ENCODE results near the gene TMEM200B.

Gene TMEM200B

GRCh38 chr1:29166291-29166878 lies 42.7 kb upstream of the TMEM200B start:
- TF ChIP-seq REST (IDR thresholded peaks at IDR 0.05; ENCODE audit: insufficient replicate concordance, low read depth) (no peak), POLR2AphosphoS5 (IDR thresholded peaks at IDR 0.05; ENCODE audit: low read depth) (no peak), SPI1 (IDR thresholded peaks at IDR 0.05; ENCODE audit: borderline replicate concordance, low read depth) (no peak), CTCF (IDR thresholded peaks at IDR 0.05; ENCODE audit: insufficient read depth, low read length) (no peak), GABPA (IDR thresholded peaks at IDR 0.05; ENCODE audit: low read depth) (no peak)
- no peaks in the 10 kb centered on the region for H3K27me3 ChIP-seq (ENCODE audit: insufficient read depth, poor library complexity, severe bottlenecking)
- no peak for DNase-seq (ENCODE audit: low read depth in 1 of 2, low spot score in 1 of 2)
- H3K4me3 ChIP-seq (replicated peaks; ENCODE audit: insufficient read depth, low read length) = no peak overlapping the region
- H3K27ac ChIP-seq (replicated peaks) = no peak overlapping the region

GRCh38 chr1:29164588-29164987 lies 40.9 kb upstream of the TMEM200B start:
- H3K27me3 ChIP-seq (ENCODE audit: insufficient read depth, poor library complexity, severe bottlenecking) = no peaks in the 10 kb centered on the region
- no peak overlapping the region for H3K4me3 ChIP-seq (replicated peaks; ENCODE audit: insufficient read depth, low read length)
- TF ChIP-seq POLR2AphosphoS5 (IDR thresholded peaks at IDR 0.05; ENCODE audit: low read depth) (no peak), SPI1 (IDR thresholded peaks at IDR 0.05; ENCODE audit: borderline replicate concordance, low read depth) (no peak), GABPA (IDR thresholded peaks at IDR 0.05; ENCODE audit: low read depth) (no peak), CTCF (IDR thresholded peaks at IDR 0.05; ENCODE audit: insufficient read depth, low read length) (no peak), REST (IDR thresholded peaks at IDR 0.05; ENCODE audit: insufficient replicate concordance, low read depth) (no peak)
- no peak overlapping the region for H3K27ac ChIP-seq (replicated peaks)
- no peak for DNase-seq (ENCODE audit: low read depth in 1 of 2, low spot score in 1 of 2)

- TF ChIP-seq REST (IDR thresholded peaks at IDR 0.05; ENCODE audit: insufficient replicate concordance, low read depth) (no peak), GABPA (IDR thresholded peaks at IDR 0.05; ENCODE audit: low read depth) (no peak), POLR2AphosphoS5 (IDR thresholded peaks at IDR 0.05; ENCODE audit: low read depth) (no peak), CTCF (IDR thresholded peaks at IDR 0.05; ENCODE audit: insufficient read depth, low read length) (no peak), SPI1 (IDR thresholded peaks at IDR 0.05; ENCODE audit: borderline replicate concordance, low read depth) (no peak)
- DNase-seq (ENCODE audit: low read depth in 1 of 2, low spot score in 1 of 2) = no peak
- Histone ChIP-seq H3K27me3 (ENCODE audit: insufficient read depth, poor library complexity, severe bottlenecking) (no peaks in the 10 kb centered on the region), H3K4me3 (replicated peaks; ENCODE audit: insufficient read depth, low read length) (no peak overlapping the region), H3K27ac (replicated peaks) (no peak overlapping the region)
These were observed 38.9 kb upstream of the TMEM200B start for GRCh38 chr1:29162476-29163138.

Measured in HL-60 (cell line).